Heart right ventricle (tissue), 16 donors: Measurements from ENCODE around the gene LMNTD1. TPM values are rescaled to one million over a fixed set of nuclear protein-coding genes. Genes with fewer than 3 reads are reported as not detected.
"Not testable (repeated sequence)": the region's sequence is repeated elsewhere in the genome, so short reads cannot be mapped to it uniquely, and the experiment has no call there.

Experiments
- ATAC-seq, 8 donors: fragments of 200-7000 bp; cut with Tn5 transposase; one replicate each; pipeline ENCODE4 v1.9.1; 2020; ENCODE audit warnings: mild to moderate bottlenecking in 8 of 8, moderate library complexity in 8 of 8, moderate number of reproducible peaks in 1 of 8
- DNase-seq, 2 donors: peaks; one replicate each; pipeline ENCODE4 v3.0.0-alpha.2; 2020
- H3K27ac ChIP-seq, 10 donors: fragments of 200-600 bp; sonication (generic) in 2 of 10; one replicate each; pipeline versions ENCODE4 v1.5.0 to v1.8.0; 2020 to 2022; ENCODE audit warnings: mild to moderate bottlenecking in 3 of 10
- H3K27me3 ChIP-seq, 7 donors: fragments of 200-600 bp; one replicate each; pipeline ENCODE4 v1.8.0; 2021 to 2022; ENCODE audit warnings: mild to moderate bottlenecking in 2 of 7
- H3K36me3 ChIP-seq, 9 donors: fragments of 200-600 bp; sonication (generic) in 1 of 9; one replicate each; pipeline versions ENCODE4 v1.5.0 to v1.8.0; 2020 to 2022; ENCODE audit warnings: mild to moderate bottlenecking in 2 of 9
- H3K4me1 ChIP-seq, 9 donors: fragments of 200-600 bp; sonication (generic) in 1 of 9; one replicate each; pipeline versions ENCODE4 v1.5.0 to v1.8.0; 2020 to 2022; ENCODE audit warnings: mild to moderate bottlenecking in 4 of 9
- H3K4me3 ChIP-seq, 10 donors: fragments of 200-600 bp; sonication (generic) in 2 of 10; one replicate each; pipeline versions ENCODE4 v1.5.0 to v1.8.0; 2020 to 2022; ENCODE audit warnings: mild to moderate bottlenecking in 7 of 10, moderate library complexity in 2 of 10
- H3K9me3 ChIP-seq, 11 donors: fragments of 200-600 bp in 10 of 11; sonication (generic) in 2 of 11; one replicate each; pipeline versions ENCODE4 v1.5.0 to v1.8.0; 2013 to 2022; ENCODE audit warnings: mild to moderate bottlenecking in 2 of 11, control low read depth in 1 of 11, moderate library complexity in 1 of 11
- WGBS, 2 donors: extraction: QIAGEN DNeasy Blood & Tissue Kit; methylation state at CpG; one replicate each; pipeline ENCODE4 v1.1.7; 2013; ENCODE audit warnings: inconsistent platforms in 1 of 2; 5-methylcytosine and 5-hydroxymethylcytosine counted together
- intact Hi-C, 10 donors: fragments of 100-400 bp; cut with DNase I; formaldehyde crosslinking; loops; one replicate each; pipeline versions ENCODE4 v1.11.1 to v1.14.2; 2022
- long read RNA-seq, 3 donors: library from polyadenylated mRNA; unstranded; transcript quantifications; one replicate each; pipeline ENCODE4 v2.0.0, GENCODE V29; 2020 to 2021
- polyA plus RNA-seq, 2 donors: library from polyadenylated mRNA; stranded (reverse); fragments of 200-250 nt; gene quantifications; one replicate each; pipeline ENCODE4 v1.2.3, GENCODE V29; 2013
- total RNA-seq, 10 donors: library from RNA; stranded (reverse); fragmentation: NEBNext Ultra II Directional in 3 of 10; extraction: Animal tissue kit (Norgen Biotek cat#: 25700) in 3 of 10; gene quantifications; one replicate each; pipeline versions ENCODE4 v1.2.1 to v1.2.4, GENCODE V29; 2021 to 2023
- TF ChIP-seq, protein P1 (sequence below), 9 donors: fragments of 200-600 bp; sonication (generic) in 2 of 9; IDR thresholded peaks; one replicate each; pipeline versions ENCODE4 v1.5.0 to v1.8.0; 2021 to 2022; ENCODE audit warnings: antibody characterized with exemption in 9 of 9, mild to moderate bottlenecking in 5 of 9, moderate library complexity in 1 of 9
- donor health status: Arrhythmogenic right ventricular cardiomyopathy.
- donor health status: ischemic (EF 13 %, LVEDD 7.1; RV severe dilation, severe dysfunction).
- donor health status: healthy with polysubstance abuse.
- donor health status: DM: no; HTN: yes; CAD: no.
- donor health status: DM: no; HTN: no; CAD: no.
- donor health status: ischemic (EF 25% LVEDD 6.9; RV normal size, moderate dysfunction).
- donor health status: ischemic (EF 25% LVEDD 5.7; RV mildly dilated, moderate dysfunction).
- donor health status: healthy.
- donor health status: DM: yes; HTN: yes; CAD: no.
- donor health status: Ischemic cardiomyopathy.
- donor health status: ischemic (EF 35%, LVEDD 5.7; RV mildly dilated, moderate dysfunction).
- donor health status: nonischemic (EF 11% LVEDD 7.7; RV severe dilation, severe dysfunction).
- donor health status: DM: yes; HTN: yes; CAD: no.
- donor health status: PGD.
- donor health status: ischemic (EF 29% LVEDD 5.4; RV normal size, mild dysfunction).
- donor health status: nonischemic (EF 23%, LVEDD 6.1; RV moderate dilation, normal function).

The LMNTD1 gene, protein sequence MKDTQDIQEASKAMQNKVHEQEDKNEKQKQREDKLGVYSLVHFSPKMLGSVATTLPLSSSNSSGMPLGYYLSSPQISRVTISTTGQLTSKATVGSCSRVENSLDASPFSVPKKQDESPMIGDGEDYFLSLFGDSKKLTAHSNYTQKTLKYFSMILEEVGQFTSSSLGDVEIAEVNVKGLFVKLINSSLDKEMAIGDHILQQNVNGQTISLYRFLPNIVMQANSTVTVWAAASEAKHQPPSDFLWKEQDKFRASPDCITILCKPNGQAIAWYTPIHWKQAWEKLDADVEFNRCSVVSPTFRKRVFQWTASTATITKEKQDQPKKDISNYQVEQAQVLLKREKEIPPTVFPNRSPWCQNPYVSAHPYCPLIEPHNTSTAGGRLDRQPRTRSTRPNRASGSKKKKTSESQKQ
- not detected for total RNA-seq
- not detected for polyA plus RNA-seq
- long read RNA-seq, donor 1, result 0 reads
- long read RNA-seq, donor 2, result 0 reads
- long read RNA-seq, donor 3, result 0 reads

DNA sequence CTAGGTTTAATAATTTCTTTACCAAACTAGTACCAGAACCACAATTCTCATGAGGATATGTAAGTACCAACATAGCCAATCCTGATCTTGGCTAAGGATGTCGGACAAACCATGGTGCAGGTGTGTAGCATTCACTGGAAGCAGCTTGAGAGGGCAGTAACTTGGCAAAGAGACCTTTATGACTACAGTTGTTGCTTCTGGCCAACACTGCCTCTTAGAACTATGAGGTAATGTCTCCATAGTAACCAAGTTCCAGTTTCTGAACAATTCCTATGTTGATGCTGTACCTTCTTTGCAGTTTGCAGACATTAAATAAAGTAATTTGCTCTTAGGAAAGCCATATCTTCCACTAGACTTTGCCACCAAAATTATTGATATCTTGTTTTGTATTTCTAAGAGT, at the start of gene LMNTD1:
Gene LMNTD1 (minus strand): TSS at position 186 of the 400 bp plus-strand sequence. CDS start 324 bp downstream, outside the sequence.
- intact Hi-C loops, result no loop called here
- TF ChIP-seq, protein P1, sequence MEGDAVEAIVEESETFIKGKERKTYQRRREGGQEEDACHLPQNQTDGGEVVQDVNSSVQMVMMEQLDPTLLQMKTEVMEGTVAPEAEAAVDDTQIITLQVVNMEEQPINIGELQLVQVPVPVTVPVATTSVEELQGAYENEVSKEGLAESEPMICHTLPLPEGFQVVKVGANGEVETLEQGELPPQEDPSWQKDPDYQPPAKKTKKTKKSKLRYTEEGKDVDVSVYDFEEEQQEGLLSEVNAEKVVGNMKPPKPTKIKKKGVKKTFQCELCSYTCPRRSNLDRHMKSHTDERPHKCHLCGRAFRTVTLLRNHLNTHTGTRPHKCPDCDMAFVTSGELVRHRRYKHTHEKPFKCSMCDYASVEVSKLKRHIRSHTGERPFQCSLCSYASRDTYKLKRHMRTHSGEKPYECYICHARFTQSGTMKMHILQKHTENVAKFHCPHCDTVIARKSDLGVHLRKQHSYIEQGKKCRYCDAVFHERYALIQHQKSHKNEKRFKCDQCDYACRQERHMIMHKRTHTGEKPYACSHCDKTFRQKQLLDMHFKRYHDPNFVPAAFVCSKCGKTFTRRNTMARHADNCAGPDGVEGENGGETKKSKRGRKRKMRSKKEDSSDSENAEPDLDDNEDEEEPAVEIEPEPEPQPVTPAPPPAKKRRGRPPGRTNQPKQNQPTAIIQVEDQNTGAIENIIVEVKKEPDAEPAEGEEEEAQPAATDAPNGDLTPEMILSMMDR (IDR thresholded peaks at IDR 0.05), result no peak

DNA sequence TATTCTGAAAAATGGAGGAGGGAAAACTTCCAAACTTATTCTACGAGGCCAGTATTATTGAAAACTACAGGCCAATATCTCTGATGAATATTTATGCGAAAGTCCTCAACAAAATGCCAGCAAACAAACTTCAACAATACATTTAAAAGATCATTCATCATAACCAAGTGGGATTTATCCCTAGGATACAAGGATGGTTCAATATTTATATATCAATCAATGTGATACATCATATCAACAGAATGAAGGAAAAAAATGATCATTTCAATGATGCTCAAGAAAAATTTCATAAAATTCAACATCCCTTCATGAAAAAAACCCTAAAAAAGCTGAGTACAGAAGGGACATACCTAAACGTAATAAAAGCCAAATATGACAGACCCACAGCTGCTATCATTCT, 45.9 kb upstream of the LMNTD1 start:
- intact Hi-C loops, result no loop called here
- Histone ChIP-seq H3K36me3 (no peaks in the 10 kb centered on the region), H3K9me3 (peaks cover 0 to 29% (median 5%) of the 10 kb centered on the region in 11 donors), H3K4me1 (no peaks in the 10 kb centered on the region), H3K27me3 (no peaks in the 10 kb centered on the region), H3K4me3 (no peak overlapping the region), H3K27ac (no peak overlapping the region)
- ATAC-seq (no peak), DNase-seq (no peak)
- 77 to 89% methylated on average over 3 of the region's 3 CpGs for WGBS, 2 donors
- TF ChIP-seq, protein P1 (IDR thresholded peaks at IDR 0.05), result no peak

More for the DNA sequence above, at the start of gene LMNTD1:
- Histone ChIP-seq H3K36me3 (no peaks in the 10 kb centered on the region), H3K27me3 (peaks cover 0 to 4% (median 0%) of the 10 kb centered on the region in 7 donors), H3K4me3 (no peak within 1 kb of the TSS), H3K9me3 (no peaks in the 10 kb centered on the region), H3K27ac (no peak within 1 kb of the TSS), H3K4me1 (no peaks in the 10 kb centered on the region)
- ATAC-seq (no peak), DNase-seq (no peak)
- 38 to 42% methylated on average over 1 of the region's 1 CpG for WGBS, 2 donors

DNA sequence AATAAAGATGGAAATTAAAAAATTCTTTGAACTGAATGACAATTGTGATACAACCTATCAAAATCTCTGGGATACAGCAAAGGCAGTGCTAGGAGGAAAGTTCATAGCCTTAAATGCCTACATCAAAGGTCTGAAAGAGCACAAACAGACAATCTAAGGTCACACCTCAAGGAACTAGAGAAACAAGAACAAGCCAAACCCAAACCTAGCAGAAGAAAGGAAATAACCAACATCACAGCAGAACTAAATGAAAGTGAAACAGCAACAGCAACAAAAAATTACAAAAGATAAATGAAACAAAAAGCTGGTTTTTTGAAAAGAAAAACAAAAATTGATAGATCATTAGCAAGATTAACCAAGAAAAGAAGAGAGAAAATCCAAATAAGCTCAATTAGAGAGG, 42.4 kb upstream of the LMNTD1 start:
- H3K27me3 ChIP-seq, ATAC-seq, DNase-seq, H3K4me1 ChIP-seq, H3K36me3 ChIP-seq, H3K27ac ChIP-seq, H3K4me3 ChIP-seq, intact Hi-C loops: not testable (repeated sequence)
- H3K9me3 ChIP-seq, result peaks cover 0 to 28% (median 5%) of the 10 kb centered on the region in 11 donors

DNA sequence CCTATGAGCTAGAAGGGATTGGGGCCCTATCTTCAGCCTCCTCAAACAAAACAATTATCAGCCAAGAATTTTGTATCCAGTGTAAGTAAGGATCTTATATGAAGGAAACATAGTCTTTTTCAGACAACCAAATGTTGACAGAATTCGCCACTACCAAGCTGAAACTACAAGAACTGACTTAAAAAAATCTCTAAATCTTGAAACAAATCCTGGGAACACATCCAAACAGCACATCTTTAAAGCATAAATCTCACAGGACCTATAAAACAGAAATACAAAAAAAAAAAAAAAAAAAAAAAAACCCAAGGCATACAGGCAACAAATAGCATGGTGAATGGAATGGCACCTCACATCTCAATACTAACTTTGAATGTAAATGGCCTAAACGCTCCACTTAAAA, 41.3 kb upstream of the LMNTD1 start:
- DNase-seq (no peak), ATAC-seq (no peak)
- WGBS, 2 donors, result 88 to 93% methylated on average over 2 of the region's 2 CpGs
- TF ChIP-seq, protein P1 (IDR thresholded peaks at IDR 0.05), result no peak
- no peaks in the 10 kb centered on the region for H3K4me1 ChIP-seq
- no peak overlapping the region for H3K4me3 ChIP-seq
- H3K27ac ChIP-seq, result no peak overlapping the region
- intact Hi-C loops, result no loop called here
- no peaks in the 10 kb centered on the region for H3K36me3 ChIP-seq
- no peaks in the 10 kb centered on the region for H3K27me3 ChIP-seq
- peaks cover 0 to 17% (median 2%) of the 10 kb centered on the region in 11 donors for H3K9me3 ChIP-seq
